Loucy (cell line): Measurements from ENCODE around the gene VPS45.

ENCODE experiments used
- H2AFZ ChIP-seq: fragments of 200-600 bp; sonication (generic); 2 replicates; pipeline ENCODE4 v1.6.0; 2016; ENCODE audit warnings: antibody characterized with exemption, mild to moderate bottlenecking, low read length, moderate library complexity
- H3F3A ChIP-seq: fragments of 200-600 bp; 2 replicates; pipeline ENCODE4 v1.6.0; 2016; ENCODE audit warnings: antibody characterized with exemption, low read depth, mild to moderate bottlenecking
- H3K27me3 ChIP-seq: fragments of 200-600 bp; sonication (generic); 2 replicates; pipeline ENCODE4 v1.6.1; 2014; ENCODE audit warnings: low read length, mild to moderate bottlenecking; ENCODE audit not compliant: insufficient read depth, poor library complexity, severe bottlenecking
- H3K36me3 ChIP-seq: fragments of 200-600 bp; sonication (generic); 2 replicates; pipeline ENCODE4 v1.6.1; 2016; ENCODE audit warnings: low read length; ENCODE audit not compliant: insufficient read depth
- H3K4me1 ChIP-seq: fragments of 200-600 bp; sonication (generic); 2 replicates; pipeline ENCODE4 v1.5.1; 2014; ENCODE audit warnings: low read length, mild to moderate bottlenecking; ENCODE audit not compliant: insufficient read depth, poor library complexity, severe bottlenecking
- H3K4me2 ChIP-seq: fragments of 200-600 bp; sonication (generic); 2 replicates; pipeline ENCODE4 v1.6.0; 2014; ENCODE audit warnings: antibody characterized with exemption, low read length, low read depth, mild to moderate bottlenecking; ENCODE audit not compliant: poor library complexity, severe bottlenecking
- H3K4me3 ChIP-seq: fragments of 200-600 bp; sonication (generic); 2 replicates; pipeline ENCODE4 v1.5.1; 2014; ENCODE audit warnings: low read length, mild to moderate bottlenecking, mixed read lengths; ENCODE audit not compliant: poor library complexity, severe bottlenecking
- H3K79me2 ChIP-seq: fragments of 200-600 bp; sonication (generic); 2 replicates; pipeline ENCODE4 v1.6.1; 2014; ENCODE audit warnings: low read length; ENCODE audit not compliant: insufficient read depth
- H3K9ac ChIP-seq: fragments of 200-600 bp; sonication (generic); 2 replicates; pipeline ENCODE4 v1.6.0; 2014; ENCODE audit warnings: mild to moderate bottlenecking, low read depth, low read length, moderate library complexity; ENCODE audit not compliant: poor library complexity, severe bottlenecking
- H3K9me2 ChIP-seq: fragments of 200-600 bp; sonication (generic); replicated peaks from 2 replicates; pipeline ENCODE4 v1.6.1; 2016; ENCODE audit warnings: low read depth, low read length, mixed read lengths
- H3K9me3 ChIP-seq: fragments of 200-600 bp; sonication (generic); 2 replicates; pipeline ENCODE4 v1.6.1; 2014; ENCODE audit warnings: mild to moderate bottlenecking, antibody characterized with exemption, low read length, low read depth; ENCODE audit not compliant: insufficient read depth
- H4K20me1 ChIP-seq: fragments of 200-600 bp; sonication (generic); 2 replicates; pipeline ENCODE4 v1.6.0; 2014; ENCODE audit warnings: antibody characterized with exemption, low read length, mild to moderate bottlenecking; ENCODE audit not compliant: insufficient read depth, poor library complexity, severe bottlenecking
- EZH2phosphoT487 ChIP-seq: fragments of 200-600 bp; IDR thresholded peaks from 2 replicates; pipeline ENCODE4 v1.6.1; 2018; ENCODE audit warnings: antibody characterized with exemption, mild to moderate bottlenecking, moderate library complexity, borderline replicate concordance
- TF ChIP-seq, protein P1 (sequence below): fragments of 200-600 bp; sonication (generic); conservative IDR thresholded peaks from 2 replicates; pipeline ENCODE4 v1.5.1; 2014; ENCODE audit warnings: mild to moderate bottlenecking, antibody characterized with exemption, low read length

VPS45 gene

DNA sequence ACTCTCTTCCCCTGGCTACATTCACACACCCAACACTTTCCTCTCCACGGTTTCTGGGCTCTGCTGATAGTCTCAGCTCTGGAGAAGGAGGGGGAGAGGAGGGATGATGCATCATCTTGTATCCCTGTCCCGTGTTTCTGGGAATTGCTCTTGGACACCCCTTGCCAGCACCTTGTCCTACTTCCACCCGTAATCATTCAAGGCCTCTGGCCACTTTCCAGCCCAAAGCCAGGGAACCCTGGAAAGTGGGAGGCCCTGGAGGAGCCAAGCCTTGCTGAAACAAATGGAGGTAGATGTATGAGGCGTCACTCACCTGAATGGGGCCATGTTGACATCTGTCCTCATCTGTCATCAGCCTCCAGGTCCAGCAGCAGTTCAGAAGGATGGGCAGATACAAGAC is 86.6 kb downstream of the VPS45 start:
- Histone ChIP-seq H3K4me1 (peaks cover 51% of the 10 kb centered on the region), H3K27me3 (peaks cover 8% of the 10 kb centered on the region), H3K9me3 (no peaks in the 10 kb centered on the region), H3K9ac (peak overlapping the region; percentile 100), H3K4me2 (peak overlapping the region; percentile 79), H3K79me2 (peaks cover 95% of the 10 kb centered on the region), H3K4me3 (peak overlapping the region; percentile 94), H3K36me3 (peaks cover 61% of the 10 kb centered on the region), H3F3A (peaks cover 6% of the 10 kb centered on the region; the same call in 1 of the 2 replicates), H4K20me1 (peaks cover 40% of the 10 kb centered on the region), H2AFZ (no peak overlapping the region), H3K9me2 (no peaks in the 10 kb centered on the region)
- no peak for TF ChIP-seq EZH2phosphoT487
- TF ChIP-seq, protein P1, sequence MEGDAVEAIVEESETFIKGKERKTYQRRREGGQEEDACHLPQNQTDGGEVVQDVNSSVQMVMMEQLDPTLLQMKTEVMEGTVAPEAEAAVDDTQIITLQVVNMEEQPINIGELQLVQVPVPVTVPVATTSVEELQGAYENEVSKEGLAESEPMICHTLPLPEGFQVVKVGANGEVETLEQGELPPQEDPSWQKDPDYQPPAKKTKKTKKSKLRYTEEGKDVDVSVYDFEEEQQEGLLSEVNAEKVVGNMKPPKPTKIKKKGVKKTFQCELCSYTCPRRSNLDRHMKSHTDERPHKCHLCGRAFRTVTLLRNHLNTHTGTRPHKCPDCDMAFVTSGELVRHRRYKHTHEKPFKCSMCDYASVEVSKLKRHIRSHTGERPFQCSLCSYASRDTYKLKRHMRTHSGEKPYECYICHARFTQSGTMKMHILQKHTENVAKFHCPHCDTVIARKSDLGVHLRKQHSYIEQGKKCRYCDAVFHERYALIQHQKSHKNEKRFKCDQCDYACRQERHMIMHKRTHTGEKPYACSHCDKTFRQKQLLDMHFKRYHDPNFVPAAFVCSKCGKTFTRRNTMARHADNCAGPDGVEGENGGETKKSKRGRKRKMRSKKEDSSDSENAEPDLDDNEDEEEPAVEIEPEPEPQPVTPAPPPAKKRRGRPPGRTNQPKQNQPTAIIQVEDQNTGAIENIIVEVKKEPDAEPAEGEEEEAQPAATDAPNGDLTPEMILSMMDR = no peak

DNA sequence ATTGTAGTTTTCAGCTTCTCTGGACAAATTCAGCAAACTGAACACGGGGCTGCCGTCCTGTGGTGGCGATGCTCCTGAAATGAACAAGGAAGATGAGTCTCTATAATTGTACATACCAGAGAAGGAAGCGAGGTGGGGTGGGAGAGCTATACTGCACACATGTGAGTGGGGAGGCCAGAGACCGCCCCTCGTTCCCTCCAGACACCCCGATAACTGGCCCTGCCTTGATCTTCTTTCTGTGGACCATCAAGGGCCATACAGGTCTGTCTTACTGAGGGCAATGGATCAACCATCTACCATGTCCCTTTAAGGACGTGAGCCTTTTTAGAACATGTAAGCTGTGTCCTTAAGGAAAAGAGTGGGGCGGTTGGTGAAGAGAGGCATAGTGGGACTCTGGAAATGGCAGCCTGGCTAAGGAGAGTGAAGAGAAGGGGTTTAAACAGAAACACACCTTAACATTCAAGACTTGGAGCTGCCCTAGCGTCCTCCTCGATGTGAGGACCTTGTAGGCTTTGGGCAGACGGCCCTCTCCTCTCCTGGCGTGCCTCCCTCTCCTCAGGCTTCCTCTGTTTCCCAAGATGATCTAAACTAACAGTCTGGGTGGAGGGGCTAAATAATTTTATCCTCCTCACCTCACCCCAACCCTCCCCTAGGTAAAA is 88.0 kb downstream of the VPS45 start:
- Histone ChIP-seq H3K4me1 (peaks cover 65% of the 10 kb centered on the region), H3K36me3 (peaks cover 70% of the 10 kb centered on the region), H2AFZ (no peak overlapping the region), H4K20me1 (peaks cover 40% of the 10 kb centered on the region), H3K4me3 (peak overlapping the region; percentile 22), H3K27me3 (peaks cover 6% of the 10 kb centered on the region), H3K9me2 (no peaks in the 10 kb centered on the region), H3K4me2 (peak overlapping the region; percentile 79), H3K9me3 (no peaks in the 10 kb centered on the region), H3K9ac (peak overlapping the region; percentile 100), H3K79me2 (peaks cover 88% of the 10 kb centered on the region), H3F3A (peaks cover 6% of the 10 kb centered on the region; the same call in 1 of the 2 replicates)
- TF ChIP-seq EZH2phosphoT487 = no peak
- TF ChIP-seq, protein P1 = no peak

DNA sequence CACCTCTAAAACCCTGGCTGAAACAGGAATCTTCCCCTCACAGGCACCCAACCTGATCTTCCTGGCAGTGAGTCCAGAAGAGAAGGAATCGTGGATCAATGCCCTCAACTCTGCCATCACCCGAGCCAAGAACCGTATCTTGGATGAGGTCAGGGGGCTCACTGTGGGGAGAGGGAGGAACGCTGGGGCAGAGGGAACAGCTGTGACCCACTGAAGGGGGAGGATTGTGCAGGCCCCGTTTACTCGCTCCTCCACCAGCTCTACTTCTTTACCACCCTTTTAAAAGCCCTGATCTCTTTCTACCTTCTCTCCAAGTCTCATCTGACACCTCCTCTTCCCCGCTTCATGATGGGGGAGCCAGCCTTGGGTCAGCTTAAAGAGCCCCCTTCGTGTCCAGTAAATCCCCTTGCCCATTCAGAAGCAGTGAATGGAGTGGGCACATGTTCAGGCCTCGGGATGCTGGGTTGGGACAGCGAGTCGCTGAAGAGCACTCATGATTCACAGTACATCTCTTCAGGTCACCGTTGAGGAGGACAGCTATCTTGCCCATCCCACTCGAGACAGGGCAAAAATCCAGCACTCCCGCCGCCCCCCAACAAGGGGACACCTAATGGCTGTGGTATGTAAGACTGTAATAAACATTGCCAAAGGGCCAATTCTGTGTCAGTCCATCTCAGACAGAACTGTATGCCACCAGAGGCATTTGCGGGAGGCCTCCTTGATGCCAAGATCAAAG is 89.5 kb downstream of the VPS45 start:
- peaks cover 65% of the 10 kb centered on the region for H3K36me3 ChIP-seq
- peak overlapping the region; percentile 7 for H3K9ac ChIP-seq
- H3K27me3 ChIP-seq = no peaks in the 10 kb centered on the region
- TF ChIP-seq, protein P1 = no peak
- TF ChIP-seq EZH2phosphoT487 = no peak
- peak overlapping the region; percentile 79 for H3K4me2 ChIP-seq
- no peaks in the 10 kb centered on the region for H3K9me3 ChIP-seq
- no peaks in the 10 kb centered on the region; the same call in 1 of the 2 replicates for H3F3A ChIP-seq
- no peak overlapping the region for H2AFZ ChIP-seq
- peaks cover 73% of the 10 kb centered on the region for H3K79me2 ChIP-seq
- peaks cover 75% of the 10 kb centered on the region for H3K4me1 ChIP-seq
- H3K4me3 ChIP-seq = no peak overlapping the region
- H3K9me2 ChIP-seq = no peaks in the 10 kb centered on the region
- peaks cover 40% of the 10 kb centered on the region for H4K20me1 ChIP-seq
